ENCODE measurements around the gene PCDH15. TPM values are rescaled to one million over a fixed set of nuclear protein-coding genes. Genes with fewer than 3 reads are reported as not detected.

The PCDH15 gene
- total RNA-seq, 1 donor from 2014 or later, result not detected

GRCh38 chr10:54026340-54026739, 774.7 kb downstream of the PCDH15 start:
- no peak for FAIRE-seq
- no peaks in the 10 kb centered on the region for H3K36me3 ChIP-seq (ENCODE audit: control insufficient read depth, insufficient read depth, low read length)
- no peaks in the 10 kb centered on the region for H3K27me3 ChIP-seq (ENCODE audit: control insufficient read depth, insufficient read depth, low read length)
- H3K4me3 ChIP-seq (ENCODE audit: low read depth, low read length), result no peak overlapping the region
- DNase-seq (ENCODE audit: low read depth), result no peak
- TF ChIP-seq CTCF (IDR thresholded peaks at IDR 0.05; ENCODE audit: insufficient read depth, low read length, severe bottlenecking), result no peak

GRCh38 chr10:54011117-54011516, 789.9 kb downstream of the PCDH15 start:
- no peaks in the 10 kb centered on the region for H3K36me3 ChIP-seq (ENCODE audit: control insufficient read depth, insufficient read depth, low read length)
- H3K27me3 ChIP-seq (ENCODE audit: control insufficient read depth, insufficient read depth, low read length), result no peaks in the 10 kb centered on the region
- no peak overlapping the region for H3K4me3 ChIP-seq (ENCODE audit: low read depth, low read length)
- no peak for DNase-seq (ENCODE audit: low read depth)
- no peak for FAIRE-seq
- no peak for TF ChIP-seq CTCF (IDR thresholded peaks at IDR 0.05; ENCODE audit: insufficient read depth, low read length, severe bottlenecking)

- FAIRE-seq (no peak), DNase-seq (ENCODE audit: low read depth) (no peak)
- TF ChIP-seq CTCF (IDR thresholded peaks at IDR 0.05; ENCODE audit: insufficient read depth, low read length, severe bottlenecking), result no peak
- H3K36me3 ChIP-seq (ENCODE audit: control insufficient read depth, insufficient read depth, low read length), result no peaks in the 10 kb centered on the region
- no peaks in the 10 kb centered on the region for H3K27me3 ChIP-seq (ENCODE audit: control insufficient read depth, insufficient read depth, low read length)
- H3K4me3 ChIP-seq (ENCODE audit: low read depth, low read length), result no peak overlapping the region
Observed at GRCh38 chr10:54010337-54010933, 790.6 kb downstream of the PCDH15 start.

- Histone ChIP-seq H3K36me3 (ENCODE audit: control insufficient read depth, insufficient read depth, low read length) (no peaks in the 10 kb centered on the region), H3K4me3 (ENCODE audit: low read depth, low read length) (no peak overlapping the region), H3K27me3 (ENCODE audit: control insufficient read depth, insufficient read depth, low read length) (no peaks in the 10 kb centered on the region)
- no peak for FAIRE-seq
- TF ChIP-seq CTCF (IDR thresholded peaks at IDR 0.05; ENCODE audit: insufficient read depth, low read length, severe bottlenecking), result no peak
- no peak for DNase-seq (ENCODE audit: low read depth)
Observed at GRCh38 chr10:54009672-54010071, 791.4 kb downstream of the PCDH15 start.

GRCh38 chr10:54002077-54002476, 799.0 kb downstream of the PCDH15 start:
- no peak for DNase-seq (ENCODE audit: low read depth)
- no peaks in the 10 kb centered on the region for H3K27me3 ChIP-seq (ENCODE audit: control insufficient read depth, insufficient read depth, low read length)
- no peak overlapping the region for H3K4me3 ChIP-seq (ENCODE audit: low read depth, low read length)
- no peak for FAIRE-seq
- H3K36me3 ChIP-seq (ENCODE audit: control insufficient read depth, insufficient read depth, low read length), result no peaks in the 10 kb centered on the region
- TF ChIP-seq CTCF (IDR thresholded peaks at IDR 0.05; ENCODE audit: insufficient read depth, low read length, severe bottlenecking), result no peak

- Histone ChIP-seq H3K27me3 (ENCODE audit: control insufficient read depth, insufficient read depth, low read length) (no peaks in the 10 kb centered on the region), H3K4me3 (ENCODE audit: low read depth, low read length) (no peak overlapping the region), H3K36me3 (ENCODE audit: control insufficient read depth, insufficient read depth, low read length) (no peaks in the 10 kb centered on the region)
- TF ChIP-seq CTCF (IDR thresholded peaks at IDR 0.05; ENCODE audit: insufficient read depth, low read length, severe bottlenecking), result peak; percentile 22
- FAIRE-seq, result no peak
- peak; percentile 22 for DNase-seq (ENCODE audit: low read depth)
Observed at GRCh38 chr10:53997953-53998352, 803.1 kb downstream of the PCDH15 start.
